Dermis blood vessel endothelial cell (primary cell): Measurements from ENCODE around the gene SEL1L. TPM values are rescaled to one million over a fixed set of nuclear protein-coding genes. Genes with fewer than 3 reads are reported as not detected.
"Not testable (repeated sequence)": the region's sequence is repeated elsewhere in the genome, so short reads cannot be mapped to it uniquely, and the experiment has no call there.

Experiments
- DNase-seq: peaks from one replicate; pipeline ENCODE4 v3.0.0; 2010
- total RNA-seq: library from RNA; depleted of rRNA; stranded (reverse); fragments of >200 nt; gene quantifications from 2 replicates; pipeline ENCODE4 v1.2.3, GENCODE V29; 2014

The SEL1L gene
- total RNA-seq, 1 donor from 2014 or later = 95.8 TPM

DNA sequence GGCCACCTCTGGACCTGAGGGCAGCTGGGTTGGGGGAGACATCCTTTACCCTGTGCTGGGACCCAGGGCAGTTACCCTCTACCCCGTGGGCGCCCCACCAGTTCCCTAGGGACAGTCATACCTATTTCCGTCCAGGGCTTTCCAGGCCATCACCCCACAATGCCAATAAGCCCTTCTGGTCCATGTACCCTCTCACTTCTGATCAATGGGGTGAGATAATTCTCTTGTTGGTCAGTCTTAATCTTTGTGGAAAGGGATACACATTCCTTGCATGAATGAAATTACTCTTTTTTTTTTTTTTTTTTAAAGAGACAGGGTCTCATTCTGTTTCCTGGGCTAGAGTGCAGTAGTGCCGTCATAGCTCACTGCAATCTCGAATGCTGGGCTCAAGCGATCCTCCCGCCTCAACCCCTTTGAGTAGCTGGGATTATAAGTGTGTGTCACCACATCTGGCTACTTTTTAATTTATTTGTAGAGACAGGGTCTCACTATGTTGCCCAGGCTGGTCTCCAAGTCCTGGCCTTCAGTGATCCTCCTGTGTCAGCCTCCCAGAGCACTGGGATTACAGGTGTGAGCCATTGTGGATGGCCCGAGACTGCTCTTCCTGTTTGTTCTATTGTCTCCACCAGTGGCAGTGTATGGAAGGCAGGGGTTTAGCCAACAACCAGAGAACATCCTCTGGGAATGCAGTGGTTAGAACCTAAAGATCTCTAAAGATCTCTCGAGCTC is 87.2 kb downstream of the SEL1L start:
- DNase-seq = no peak

DNA sequence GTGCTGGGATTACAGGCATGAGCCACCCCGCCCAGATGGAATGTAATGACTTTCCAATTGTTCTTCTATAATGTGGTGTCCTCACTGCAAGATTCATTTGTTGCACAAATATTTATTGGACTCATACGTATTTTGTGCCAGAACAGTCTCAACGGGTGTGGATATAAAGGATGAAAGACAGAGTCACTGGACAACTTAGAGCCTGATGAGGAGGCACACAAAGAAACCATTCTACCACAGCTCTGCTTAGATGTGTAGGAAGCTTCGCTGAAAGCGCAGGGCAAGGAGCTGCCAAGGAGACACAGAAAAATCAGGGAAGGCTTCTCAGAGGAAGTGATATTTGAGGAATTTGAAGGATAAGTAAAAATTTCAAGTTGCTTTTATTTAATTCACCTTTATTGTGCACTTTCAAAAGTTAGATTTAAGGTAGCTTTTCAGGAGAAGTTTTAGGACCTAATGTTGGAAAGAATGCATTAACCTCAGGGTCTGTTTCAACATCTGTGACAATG is 92.0 kb downstream of the SEL1L start:
- DNase-seq = no peak

DNA sequence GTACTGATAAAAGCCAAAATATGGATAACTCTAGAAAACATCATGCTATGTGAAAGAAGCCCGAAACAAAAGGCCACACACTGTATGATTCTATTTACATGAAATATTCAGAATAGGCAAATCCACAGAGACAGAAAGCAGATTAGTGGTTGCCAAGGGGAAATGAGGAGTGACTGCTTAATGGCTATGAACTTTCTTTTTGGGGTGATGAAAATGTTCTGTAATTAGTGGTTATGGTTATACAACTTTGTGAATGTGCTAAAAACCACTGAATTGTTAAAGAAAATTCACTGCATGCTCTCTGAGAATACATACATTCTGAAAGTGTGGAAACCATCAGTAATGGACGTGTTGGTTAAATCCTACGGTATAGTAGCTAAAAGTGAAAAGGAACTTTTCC is 93.6 kb downstream of the SEL1L start:
- DNase-seq = no peak

DNA sequence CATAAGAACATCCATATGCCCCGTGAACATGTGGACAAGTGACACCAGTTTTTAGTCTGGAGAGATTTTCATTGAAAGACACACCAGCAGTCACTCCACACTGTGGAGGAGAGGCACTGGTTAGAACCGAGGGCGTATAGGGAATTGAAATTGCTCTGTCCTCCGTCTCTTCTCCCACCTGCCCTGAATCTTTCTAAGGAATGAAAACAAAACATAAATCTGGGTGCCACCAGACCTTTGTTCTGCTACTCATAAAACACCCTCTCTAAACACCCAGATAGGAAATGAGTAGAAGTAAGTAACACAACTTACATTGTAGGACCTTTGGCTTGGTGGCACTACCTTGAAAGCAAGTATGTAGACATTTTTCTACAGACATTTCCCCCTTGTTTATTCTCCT is 96.4 kb downstream of the SEL1L start:
- no peak for DNase-seq

DNA sequence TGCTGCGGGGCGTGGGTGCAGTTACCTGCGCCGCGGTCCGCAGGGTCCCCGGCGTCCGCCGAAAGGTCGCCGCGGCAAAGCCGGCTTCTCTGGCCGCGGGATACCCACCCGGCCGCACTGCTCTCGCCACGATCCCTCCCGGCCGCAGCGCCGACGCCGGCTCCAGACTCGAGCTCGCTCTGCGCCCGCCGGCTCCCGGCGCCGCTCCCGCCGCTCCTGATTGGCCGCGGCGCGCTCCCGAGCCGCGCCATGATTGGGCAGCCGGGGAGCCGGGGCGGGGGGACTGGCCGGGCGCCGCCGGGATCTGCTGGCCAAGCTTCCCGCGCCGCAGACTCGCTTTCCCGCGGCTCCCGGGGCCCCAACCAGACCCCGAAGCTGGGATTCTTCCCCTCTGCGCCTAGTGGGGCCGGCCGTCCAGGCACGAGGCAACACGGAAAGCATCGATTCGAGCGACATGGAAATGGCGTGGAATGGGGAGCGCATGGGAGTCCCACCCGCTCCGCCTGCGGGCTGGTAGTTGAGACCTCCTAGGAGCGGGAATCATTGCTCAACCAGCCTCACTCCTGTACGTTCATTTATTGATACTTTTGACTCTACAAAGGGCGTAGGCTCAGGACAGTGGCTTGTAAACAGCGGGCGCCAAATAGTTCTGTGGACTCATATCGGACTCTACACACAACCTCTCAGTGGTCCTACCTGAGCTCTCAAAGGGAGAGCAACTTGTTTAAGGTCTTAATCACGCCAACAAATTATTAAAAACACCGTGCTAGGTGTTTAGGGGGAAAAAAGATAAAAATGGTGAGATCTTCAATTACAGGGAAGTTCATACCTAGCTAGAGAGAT is 97.1 kb downstream of the SEL1L start:
- DNase-seq = peak; percentile 73

DNA sequence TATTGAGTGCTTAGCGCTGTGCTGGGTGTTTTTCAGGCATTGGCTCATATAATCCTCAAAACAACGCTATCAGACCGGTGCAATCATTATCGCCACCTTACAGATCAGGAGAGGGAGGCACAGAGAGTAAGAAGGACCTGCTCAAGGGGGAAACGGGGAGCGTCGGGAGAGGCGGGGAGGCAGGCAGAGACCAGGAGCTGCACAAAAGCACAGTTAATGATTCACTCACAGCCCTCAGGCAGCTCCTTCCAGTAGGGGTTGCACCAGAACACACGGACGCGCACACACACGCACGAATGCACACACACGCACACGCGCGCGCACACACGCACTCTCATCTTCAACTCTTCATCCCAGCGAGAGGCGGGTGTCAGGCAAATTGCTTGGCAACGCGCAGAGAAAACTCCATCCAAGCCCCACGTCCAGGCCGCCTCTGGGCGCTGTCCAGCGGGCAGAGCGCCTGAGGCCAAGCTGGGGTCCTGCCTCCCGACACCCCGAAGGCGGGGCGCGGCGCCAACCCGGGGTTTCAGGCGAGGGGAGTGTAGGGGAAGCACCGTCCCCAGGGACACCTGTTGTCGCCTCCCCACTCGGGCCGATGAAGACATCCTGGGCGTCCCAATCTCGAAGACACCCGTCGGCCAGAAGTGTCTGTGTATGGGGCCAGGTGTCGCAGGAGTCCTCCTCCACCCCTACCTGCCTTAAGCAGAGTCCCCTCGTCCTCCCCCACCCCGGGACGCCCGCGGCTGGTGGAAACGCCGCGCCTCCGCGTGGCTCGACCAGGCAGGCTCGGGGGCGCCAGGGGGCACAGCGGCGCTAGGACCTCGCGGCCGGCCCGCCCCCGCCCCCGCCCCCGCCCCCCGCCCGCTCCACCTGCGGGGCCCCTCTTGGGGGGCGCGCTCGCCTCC is 98.0 kb downstream of the SEL1L start:
- peak; percentile 32 for DNase-seq

DNA sequence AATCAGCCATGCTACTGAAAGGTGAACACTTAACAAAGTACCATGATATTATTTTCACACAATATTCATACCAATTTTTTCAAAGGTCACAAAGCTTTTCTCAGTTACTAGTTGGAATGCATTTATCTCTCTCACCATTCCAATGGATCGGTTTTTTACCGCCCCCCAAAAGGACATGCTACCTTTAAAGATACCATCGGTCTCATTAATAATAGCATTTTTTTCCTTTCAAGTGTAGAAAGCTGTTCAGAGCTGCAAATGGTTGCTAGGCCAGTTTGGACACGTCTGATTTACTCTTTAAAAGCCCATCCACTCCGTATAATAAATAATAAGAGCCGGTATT is 98.6 kb downstream of the SEL1L start:
- DNase-seq = no peak

DNA sequence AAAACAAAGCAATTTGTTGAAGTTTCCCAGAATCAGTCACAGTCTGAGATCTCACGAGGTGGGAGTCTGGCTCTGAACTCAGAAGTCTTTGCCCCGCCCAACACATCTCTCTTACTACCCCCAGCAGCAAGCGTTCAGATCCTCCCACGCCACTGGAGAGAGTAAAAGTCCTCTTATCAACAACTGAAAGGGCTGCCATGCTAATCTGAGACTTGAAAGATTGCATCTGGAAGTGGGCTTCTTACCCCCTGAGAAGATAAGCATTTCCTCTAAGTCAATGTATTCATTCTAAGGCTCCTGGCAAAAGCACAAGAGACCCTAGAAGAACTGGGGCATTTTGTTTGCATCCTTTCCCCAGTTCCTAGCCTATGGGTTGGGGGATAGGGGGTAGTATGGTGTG is 99.4 kb downstream of the SEL1L start:
- DNase-seq = no peak

DNA sequence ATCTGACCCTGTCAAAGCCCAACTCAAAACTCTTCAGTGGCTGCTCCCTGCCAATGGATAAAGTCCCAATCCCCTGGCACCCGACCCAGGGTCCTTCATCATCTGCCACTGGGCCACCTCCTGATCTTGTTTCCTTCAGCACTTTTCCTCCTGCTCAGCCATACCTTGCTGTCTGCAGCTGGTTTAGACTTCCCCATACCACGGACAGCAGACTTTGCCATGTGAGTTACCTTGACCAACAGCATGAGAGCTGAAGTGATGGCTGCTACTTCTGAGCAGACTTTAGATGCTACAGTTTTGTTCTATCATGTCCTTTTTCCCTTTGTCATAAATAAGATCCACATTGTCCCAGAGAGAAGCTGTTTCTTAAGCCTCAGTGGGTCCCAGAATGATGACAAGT is 100.3 kb downstream of the SEL1L start:
- DNase-seq = no peak

DNA sequence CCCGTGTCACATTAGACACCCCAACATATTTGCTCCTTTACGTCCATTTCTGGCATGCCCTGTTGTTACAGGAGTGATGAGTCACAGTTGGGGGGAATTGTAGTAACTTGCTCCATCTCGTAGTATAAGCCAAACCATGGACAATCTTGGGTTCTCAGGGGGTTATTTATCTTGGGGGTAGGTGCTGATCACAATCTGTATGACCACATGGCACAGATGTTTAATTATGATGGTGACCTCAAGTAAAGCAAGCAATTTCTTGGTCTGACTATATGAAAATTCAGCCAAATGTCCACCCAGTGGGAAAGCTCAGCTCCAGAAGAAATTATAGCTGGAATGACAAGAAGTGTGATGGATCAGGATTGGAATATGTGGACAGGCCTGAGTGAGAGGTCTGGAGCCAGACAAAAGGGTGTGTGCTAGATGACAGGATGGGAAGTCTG is 101.4 kb downstream of the SEL1L start:
- DNase-seq = no peak

DNA sequence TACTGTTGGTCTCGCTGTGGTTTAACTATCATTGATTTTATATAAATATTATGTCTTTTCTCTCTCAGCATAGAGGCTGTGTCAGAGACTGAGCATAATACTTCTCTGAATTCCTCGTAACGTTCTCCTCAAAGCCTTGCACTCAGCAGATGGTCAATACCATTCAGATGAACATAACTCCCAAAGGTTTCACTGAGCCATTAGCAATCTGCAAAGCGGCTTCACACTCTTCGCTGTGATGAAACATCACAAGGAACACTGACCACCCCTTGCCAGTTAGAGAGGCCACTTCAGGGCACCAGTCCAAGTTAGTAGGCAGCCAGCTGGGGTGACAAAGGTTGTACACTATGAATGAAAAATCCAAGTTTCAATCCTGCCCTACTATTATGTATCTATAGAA is 103.4 kb downstream of the SEL1L start:
- no peak for DNase-seq

DNA sequence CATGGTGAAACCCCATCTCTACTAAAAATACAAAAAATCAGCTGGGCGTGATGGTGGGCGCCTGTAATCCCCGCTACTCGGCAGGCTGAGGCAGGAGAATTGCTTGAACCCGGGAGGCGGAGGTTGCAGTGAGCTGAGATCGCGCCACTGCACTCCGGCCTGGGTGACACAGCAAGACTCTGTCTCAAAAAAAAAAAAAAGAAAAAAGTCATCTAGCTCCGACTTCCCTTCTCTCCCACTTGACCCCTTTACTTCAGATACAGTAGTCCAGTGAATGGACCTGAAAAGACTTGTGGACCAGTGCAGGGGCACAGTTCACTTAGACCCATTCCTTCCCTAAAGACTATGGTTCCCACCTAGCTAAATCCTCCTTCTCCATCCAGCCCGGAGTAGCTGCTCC is 103.9 kb downstream of the SEL1L start:
- DNase-seq = not testable (repeated sequence)

DNA sequence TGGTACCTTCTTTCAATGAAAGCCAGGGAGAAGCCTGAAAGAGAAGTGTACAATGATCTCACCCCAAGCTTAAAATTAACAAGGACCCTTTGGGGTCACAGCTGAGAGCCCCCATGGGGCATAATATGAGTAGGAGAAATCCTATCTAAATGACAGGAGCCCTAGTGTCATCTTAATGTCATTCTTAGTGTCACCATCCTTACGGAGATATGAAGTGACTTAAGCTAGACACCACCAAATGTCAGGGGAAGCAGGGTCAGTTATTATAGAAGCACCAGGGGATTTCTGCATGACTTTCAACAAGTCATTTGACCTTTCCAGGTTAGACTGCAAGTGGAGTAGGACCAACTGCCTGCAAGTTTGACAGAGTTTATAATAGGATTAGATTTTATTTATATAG is 104.6 kb downstream of the SEL1L start:
- DNase-seq = no peak

DNA sequence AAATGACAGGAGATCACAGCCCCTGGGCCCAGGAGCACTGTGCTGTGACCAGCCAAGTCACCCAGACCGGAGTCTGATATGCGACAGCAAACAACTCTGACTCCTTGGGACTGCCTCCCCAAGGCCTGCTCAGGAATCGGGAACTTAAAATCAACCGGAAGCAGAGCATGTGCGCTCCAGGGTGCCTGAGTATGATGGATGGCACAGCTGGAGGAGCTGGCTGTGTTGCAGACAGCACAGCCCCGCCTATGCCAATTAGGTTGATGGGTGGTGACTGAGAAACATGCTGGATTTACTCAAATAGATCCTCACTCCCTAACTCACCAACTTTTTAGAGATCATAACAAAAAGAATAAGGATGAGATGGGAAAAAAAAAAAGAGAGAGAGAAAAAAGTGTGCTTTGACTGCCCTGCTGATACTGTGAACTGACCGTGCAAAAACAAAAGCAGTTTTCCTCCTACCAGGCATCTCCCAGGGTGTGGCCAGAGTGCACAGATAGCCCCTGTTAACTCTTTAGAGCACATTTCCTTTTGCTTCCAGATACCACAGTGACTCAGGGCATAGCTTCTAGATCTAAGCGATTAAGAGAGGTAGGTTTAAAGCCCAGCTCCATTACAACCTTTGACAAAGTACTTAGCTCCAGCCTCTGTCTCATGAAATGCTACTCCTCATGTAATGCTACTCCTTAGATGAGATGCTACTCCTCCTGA is 106.2 kb downstream of the SEL1L start:
- DNase-seq = no peak

DNA sequence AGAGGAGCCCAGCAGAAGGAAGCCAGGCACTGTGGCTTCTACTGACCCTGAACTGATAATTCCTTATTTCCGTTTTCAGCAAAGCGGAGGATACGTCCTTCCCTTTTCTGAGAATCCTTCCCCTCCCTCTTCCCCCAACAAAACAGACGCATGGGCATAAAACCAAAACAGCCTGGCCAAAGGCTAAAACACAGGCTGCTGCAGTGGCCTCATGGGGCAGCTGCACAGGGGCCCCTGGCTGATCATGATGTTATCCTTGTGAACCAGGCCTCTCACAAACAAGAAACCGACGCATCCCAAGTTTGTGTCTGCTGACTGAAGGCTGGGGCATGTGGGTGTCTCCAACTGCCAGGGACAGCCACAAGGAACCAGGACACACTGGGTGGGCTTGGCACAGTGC is 110.1 kb downstream of the SEL1L start:
- DNase-seq = no peak

Other genes with a start within 250 kb of the SEL1L start
- gene STON2, start 133.5 kb downstream of the SEL1L start, total RNA-seq = 100 and 119 TPM in 2 replicates